HG03097 (cell line): ENCODE measurements around the gene CCDC69.

Source experiments
- ATAC-seq: cut with Tn5 transposase; IDR thresholded peaks from one replicate; pipeline ENCODE4 v1.9.1; 2021; ENCODE audit not compliant: unreplicated experiment, low FRiP score

CCDC69 gene

DNA sequence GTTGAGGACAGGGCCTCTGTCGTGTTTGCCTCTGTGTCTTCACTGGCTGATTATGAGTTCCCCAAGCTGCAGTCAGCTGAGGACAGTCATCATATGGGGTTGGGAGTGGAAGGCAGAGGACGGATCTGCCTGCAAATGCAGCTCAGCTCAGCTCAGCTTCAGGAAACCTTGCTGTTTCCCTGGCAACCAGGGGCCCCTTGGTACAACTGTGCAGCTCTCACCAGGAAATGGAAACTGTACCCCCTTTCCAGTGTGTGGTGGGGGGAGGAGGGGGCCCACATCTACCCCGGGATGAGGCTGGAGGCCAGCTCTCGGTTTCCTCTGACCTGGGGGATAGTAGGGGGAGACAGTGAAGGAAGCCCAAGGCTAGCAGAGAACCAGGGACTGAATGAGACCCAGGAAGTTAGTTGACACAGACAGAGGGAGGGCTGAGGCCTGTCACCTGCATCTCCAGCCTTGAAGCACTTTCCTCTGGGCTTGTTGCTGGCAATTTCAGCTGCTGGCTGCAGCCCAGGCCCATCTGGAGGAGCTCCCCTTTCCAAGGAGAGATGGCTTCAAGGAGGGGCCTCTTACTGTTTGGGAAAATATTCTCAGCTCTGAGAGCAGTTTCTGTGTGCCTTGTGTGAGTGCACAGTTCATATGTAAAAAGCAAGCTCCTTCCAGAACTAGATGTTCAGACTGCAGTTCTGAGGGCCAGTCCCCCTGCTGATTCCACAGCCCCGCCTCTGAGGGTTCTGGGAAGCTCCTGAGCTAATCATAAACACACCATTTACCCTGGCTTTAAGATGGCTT lies 73.2 kb downstream of the CCDC69 start:
- ATAC-seq = peak; percentile 40

DNA sequence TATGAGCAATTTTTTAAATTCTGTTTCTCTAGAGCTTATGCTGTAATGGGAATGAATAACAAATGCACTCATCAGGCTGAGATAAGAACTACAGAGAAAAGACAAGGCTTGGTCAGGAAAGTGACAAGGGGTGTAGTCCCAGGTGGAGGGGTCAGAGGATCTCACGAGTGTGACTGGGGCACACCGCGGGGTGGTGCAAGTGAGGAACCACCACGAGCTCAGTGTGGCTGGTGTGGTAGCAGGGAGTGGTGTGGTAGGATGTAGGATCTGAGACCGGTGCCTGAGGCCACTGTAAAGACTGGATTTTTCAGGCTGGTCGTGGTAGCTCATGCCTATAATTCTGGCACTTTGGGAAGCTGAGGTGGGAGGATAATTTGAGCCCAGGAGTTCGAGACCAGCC lies 75.3 kb downstream of the CCDC69 start:
- ATAC-seq = no peak

DNA sequence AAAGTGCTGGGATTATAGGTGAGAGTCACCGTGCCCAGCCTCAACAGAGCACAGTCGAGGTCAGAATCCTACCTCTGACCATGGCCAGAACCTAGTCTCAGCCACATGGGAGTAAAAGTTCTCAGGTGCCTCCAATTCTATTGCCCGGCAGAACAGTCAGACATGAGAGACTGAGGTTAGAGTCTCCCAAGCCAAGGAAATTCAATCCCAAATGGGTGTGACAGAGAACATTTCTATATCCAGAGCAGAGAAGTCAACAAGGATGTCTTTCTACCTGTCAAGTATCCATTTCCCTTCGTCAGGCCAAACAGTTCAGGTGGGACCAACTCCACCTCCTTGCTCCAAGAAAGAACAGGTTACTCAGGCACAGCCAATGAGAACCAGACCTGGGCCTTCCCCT lies 76.9 kb downstream of the CCDC69 start:
- no peak for ATAC-seq

DNA sequence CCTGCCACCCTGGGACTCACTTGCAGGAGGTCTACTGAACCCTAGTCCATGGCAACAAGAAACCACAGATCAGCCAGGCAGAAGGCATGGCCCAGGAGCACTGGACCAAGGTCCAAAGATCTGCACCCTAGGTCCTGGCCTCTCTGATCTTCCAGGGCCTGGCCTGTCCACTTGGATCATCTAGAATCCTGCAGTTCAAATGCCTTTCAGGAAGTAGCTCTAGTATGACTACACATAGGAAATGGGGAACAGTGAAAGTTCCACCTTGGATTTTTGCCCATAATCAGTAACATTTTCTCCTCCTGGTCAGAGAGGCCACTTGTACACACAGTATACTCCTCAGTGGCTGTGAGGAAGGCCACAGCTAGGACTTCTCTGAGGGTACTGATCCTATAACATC lies 77.8 kb downstream of the CCDC69 start:
- ATAC-seq = no peak

DNA sequence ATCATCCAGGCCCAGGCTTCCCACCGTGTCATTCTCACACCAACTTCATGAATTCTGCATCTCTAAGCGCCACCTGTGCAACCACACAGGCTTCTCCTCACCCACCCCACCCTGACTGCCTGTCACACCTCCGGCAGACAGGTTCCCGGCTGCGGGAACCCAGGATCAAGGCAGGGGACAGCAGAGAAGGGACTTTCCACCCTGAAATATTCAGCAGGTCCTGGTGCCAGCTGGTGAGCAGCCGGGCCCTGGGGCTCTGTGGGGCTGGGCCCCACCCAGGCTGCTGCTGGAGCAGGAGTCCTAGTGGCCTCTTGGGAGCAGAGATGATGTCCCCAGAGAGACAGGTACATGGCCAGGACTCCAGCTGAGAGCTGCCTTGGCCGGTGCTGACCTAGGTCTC lies 79.0 kb downstream of the CCDC69 start:
- no peak for ATAC-seq

DNA sequence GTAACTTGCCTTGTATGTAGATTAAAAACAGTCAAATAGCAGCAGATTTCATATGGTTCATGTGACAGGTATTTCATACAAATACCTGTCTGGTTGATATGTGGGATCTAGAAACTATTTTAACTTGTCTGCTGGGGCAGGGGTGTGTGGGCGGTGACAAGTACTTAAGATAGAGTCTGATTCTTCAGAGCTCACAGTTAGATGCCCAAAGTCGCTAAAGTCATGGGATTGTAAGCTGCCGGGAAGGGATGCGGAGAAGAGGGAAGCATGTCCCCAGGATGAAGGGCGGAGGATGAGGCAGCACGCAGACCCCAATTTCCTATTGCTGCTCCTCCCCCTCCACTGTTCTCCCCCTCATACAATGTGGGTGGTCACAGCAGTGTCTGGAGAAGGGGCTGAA lies 79.6 kb downstream of the CCDC69 start:
- no peak for ATAC-seq

DNA sequence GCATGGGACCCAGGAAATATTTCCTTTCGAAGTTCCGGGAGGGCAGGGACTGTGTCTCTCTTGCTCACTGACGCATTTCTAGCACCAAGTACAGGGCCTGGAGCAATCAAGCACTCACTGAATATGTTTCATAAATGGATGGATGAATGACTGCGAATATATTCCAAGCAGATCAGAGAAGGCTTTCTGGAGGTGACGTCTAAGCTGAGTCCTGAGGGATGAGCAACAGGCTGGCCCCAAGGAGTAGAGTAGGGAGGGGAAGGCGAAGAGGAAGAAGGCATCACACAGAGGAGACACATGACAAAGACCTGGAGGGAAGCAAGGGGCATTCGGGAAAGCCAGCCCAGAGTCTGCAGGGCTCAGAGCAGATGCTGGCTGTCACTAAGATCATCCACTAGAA lies 80.2 kb downstream of the CCDC69 start:
- ATAC-seq = no peak

DNA sequence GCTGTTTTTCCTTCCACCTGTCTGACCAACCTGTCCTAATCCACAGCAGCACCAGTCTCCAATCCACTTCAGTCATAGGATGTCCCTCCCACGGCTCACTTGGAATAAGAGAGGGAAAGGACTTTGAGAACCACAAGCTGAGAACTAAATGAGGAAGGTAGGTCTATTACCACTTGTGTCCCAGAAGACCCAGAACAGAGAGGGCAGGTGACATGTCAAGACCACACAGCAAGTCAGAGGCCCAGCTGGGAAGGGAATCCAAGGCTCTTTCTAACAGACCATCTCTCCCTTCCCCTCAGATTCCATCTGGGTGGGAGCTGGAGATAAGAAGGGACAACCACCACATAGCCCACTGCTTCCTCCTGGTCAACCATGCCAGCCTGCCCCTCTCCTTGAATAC lies 81.0 kb downstream of the CCDC69 start:
- no peak for ATAC-seq

DNA sequence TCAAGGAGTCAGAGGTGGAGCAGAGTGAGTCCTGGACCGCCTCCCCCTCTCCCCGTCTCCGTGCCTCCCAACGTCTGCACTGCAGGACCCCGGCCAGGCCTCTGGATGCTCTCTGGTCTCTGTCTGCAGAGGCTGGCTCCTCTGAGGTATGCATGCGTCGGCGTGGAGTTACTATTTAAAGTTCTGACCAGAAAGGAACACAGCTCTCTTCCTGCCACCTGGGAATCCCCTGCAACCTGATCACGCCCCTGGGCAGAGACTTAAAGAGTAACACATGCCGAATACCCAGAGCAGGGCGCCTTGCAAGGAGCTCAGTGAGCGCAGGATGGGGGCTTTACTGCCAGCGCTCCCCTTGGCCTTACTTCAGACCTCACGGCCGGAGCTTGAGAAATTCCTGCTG lies 82.4 kb downstream of the CCDC69 start:
- peak; percentile 75 for ATAC-seq

DNA sequence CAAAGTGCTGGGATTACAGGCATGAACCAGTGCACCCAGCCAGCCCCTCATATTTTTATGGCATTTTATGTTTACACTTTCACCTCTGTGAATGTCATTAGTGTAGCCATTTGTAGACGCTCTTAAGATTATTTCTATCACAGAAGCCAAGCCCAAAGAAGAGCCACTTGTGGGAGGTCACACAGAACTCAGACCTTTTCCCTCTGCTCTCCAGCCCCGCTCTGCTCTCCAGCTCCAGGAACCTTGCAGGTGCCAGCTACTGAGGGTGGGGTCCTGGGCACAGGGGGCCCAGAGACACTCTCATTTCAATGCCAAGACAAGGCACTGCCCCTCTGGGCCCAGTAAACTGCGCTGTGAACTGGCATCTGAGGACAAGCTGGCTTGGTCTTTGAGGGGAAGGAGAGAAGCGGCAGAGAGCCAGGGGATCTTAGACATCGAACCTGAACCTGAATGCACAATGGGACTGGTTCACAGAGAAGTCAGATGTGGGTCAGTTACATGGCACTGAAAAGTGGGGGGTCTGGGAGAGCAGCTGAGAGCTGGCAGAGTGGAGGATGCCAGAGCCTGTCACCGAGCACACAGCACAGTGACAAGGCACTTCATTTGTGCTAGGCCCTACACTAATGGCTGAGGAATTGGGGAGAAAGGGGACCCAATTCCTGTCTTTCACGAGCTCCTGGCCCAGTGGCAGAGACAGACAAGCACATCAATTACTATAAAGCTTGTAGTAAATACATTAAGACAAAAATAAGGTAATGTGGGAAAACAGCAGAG lies 83.0 kb downstream of the CCDC69 start:
- ATAC-seq = no peak

DNA sequence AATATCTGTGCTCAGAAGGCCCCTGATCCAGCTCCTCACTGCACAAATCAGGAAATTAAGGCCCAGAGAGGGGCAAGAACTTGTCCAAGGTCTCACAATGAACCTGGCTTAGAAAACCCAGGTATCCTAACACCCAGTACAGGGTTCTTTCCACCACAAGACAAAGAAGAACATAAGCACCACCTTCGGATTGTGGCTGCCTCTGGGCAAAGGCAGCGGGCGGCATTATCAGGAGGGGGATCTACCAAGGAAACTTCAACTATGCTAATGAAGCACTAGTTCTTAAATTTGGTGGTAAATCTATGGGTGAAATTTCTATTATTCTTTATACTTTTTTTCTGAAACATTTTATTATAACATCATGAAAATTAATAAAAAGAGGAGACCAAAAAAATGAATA lies 84.2 kb downstream of the CCDC69 start:
- ATAC-seq = no peak

DNA sequence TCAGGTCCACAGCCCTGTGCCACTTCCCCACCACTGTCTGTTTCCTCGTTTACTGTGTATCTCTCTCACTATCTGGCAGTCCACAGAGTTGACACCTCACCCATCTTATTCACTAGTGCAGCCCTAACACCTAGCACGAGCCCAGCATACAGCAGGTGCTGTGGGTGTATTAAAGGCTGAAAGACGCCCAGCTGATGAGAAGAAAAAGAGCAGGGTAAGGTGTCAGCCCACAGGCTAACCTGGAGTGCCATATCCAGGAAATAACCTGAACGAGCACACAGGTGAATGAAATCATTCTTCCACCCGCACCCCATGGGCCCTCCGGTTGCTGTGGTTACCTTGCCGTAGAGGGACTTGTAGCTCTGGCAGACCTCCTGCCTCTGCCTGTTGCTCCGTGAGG lies 84.9 kb downstream of the CCDC69 start:
- ATAC-seq = no peak

DNA sequence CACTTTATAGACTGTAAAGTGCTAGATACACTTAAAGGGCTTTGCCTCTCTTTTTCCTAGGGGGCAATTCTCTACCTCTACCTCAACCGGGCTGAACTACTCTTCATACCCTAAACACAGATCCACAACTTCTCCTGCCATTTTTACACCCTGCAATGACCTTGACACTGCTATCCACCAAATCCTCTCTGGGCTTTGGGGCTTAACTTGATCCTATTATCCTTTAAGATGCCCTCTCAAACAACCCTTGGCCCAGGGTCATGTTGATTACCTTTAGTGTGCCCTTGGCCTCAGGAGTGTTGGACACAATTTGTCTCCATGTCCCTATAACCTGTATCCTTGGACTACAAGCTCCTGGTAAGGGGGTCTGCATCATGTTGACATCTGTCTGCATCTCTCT lies 85.8 kb downstream of the CCDC69 start:
- ATAC-seq = no peak

DNA sequence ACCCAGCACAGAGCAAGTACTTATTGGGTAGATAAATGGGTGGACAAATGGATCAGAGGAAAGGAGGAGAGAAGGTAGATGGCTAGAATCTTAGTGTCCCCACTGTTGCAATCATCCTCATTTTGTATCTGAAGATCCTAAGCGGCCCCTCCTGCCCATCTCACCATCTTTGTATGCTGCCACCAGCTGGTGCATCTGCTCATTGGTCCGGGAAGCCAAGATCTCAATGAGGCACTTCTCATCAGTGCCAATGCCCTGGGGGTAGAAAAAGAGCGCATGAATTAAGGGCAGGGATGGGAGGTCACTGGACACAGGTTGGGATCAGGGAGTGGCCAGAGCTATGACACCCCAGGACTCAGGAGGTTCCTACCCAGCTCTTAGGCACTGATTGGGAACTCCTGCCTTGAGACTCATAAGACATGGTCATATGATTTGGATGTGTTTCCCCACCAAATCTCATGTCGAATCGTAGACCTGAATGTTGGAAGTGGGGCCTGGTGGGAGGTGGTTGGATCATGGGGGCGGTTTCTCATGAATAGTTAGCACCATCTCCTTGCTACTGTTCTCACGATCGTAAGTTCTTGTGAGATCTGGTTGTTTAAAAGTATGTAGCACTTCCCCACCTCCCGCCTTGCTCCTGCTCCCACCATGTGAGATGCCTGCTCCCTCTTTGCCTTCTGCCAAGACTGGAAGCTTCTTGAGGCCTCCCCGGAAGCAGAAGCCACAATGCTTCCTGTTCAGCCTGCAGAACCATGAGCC lies 86.6 kb downstream of the CCDC69 start:
- ATAC-seq = no peak

DNA sequence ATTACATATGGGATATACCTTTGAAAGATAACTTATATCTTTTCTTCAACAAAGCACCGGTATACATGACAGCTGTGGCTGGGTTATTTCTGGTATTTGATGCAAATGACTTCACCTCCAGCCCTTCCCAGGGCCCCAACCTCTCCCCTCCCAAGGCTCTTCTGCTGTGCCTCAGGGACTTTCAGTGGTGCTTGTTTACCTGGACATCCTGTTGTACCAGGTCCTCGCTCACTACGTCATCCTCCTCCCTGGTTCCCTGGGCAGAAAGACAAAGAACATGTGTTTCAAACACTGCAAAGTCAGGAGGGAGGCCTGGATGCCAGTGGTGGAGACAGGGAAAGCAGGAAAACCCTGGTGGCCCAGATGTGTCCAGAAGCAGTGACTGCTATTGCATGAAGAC lies 89.7 kb downstream of the CCDC69 start:
- ATAC-seq = no peak

DNA sequence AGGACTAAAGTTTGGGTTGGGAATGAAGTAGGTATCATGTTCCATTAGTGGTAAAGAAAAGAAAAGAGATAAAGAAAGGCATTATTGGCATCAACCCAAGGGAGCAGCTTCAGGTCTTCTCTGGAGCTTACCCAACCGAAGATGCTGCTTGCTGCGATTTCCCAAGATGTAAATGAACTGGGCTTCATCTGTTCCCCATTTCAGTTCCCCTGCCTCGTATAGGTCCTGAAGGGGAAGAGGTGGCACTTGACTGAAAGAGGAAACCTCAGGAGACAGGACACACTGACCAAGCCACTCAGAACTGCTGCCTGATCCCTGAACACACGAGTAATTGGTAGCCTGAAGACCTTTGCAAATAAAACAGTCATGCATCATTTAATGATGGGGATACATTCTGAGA lies 90.9 kb downstream of the CCDC69 start:
- no peak for ATAC-seq
